Left colon (tissue), 2 donors: ENCODE results near the gene CDH10. TPM values are rescaled to one million over a fixed set of nuclear protein-coding genes. Genes with fewer than 3 reads are reported as not detected.

Source experiments
- ATAC-seq: fragments of 200-7000 bp; cut with Tn5 transposase; one replicate; pipeline ENCODE4 v1.9.1; 2020; ENCODE audit warnings: mild to moderate bottlenecking, moderate library complexity
- DNase-seq, 2 donors: peaks; one replicate each; pipeline ENCODE4 v3.0.0-alpha.2; 2020
- intact Hi-C, 2 donors: fragments of 100-400 bp; cut with DNase I in 1 of 2; cut with micrococcal nuclease in 1 of 2; formaldehyde crosslinking; loops; one replicate each; pipeline versions ENCODE4 v1.11.2 to v1.14.0; 2022; cut with DNase I, micrococcal nuclease
- total RNA-seq, 2 donors: library from RNA; stranded (reverse); fragmentation: NEBNext Ultra II Directional; extraction: Animal tissue kit (Norgen Biotek cat#: 25700); gene quantifications; one replicate each; pipeline ENCODE4 v1.2.1, GENCODE V29; 2021
- donor health status: DM: no; HTN: no; CAD: no.
- donor health status: DM: yes; HTN: yes; CAD: no.

The CDH10 gene
- total RNA-seq, 2 donors from 2014 or later = 0.14 to 0.15 TPM

GRCh38 chr5:24497591-24498157 is 147.1 kb downstream of the CDH10 start:
- DNase-seq (no peak), ATAC-seq (no peak)
- intact Hi-C loops = no loop called here

GRCh38 chr5:24497145-24497544 is 147.6 kb downstream of the CDH10 start:
- intact Hi-C loops = no loop called here
- no peak for DNase-seq
- no peak for ATAC-seq

GRCh38 chr5:24496268-24496667 is 148.5 kb downstream of the CDH10 start:
- intact Hi-C loops = no loop called here
- no peak for ATAC-seq

GRCh38 chr5:24492229-24492628 is 152.5 kb downstream of the CDH10 start:
- DNase-seq (no peak), ATAC-seq (no peak)
- intact Hi-C loops = no loop called here

More at GRCh38 chr5:24496268-24496667, 148.5 kb downstream of the CDH10 start:
- no peak for DNase-seq

GRCh38 chr5:24491490-24491889 is 153.3 kb downstream of the CDH10 start:
- no peak for DNase-seq
- intact Hi-C loops = no loop called here
- ATAC-seq = no peak

- DNase-seq = no peak
- intact Hi-C loops = no loop called here
- no peak for ATAC-seq
Observed at GRCh38 chr5:24487368-24488229, 157.2 kb downstream of the CDH10 start.

- no peak for DNase-seq
- no peak for ATAC-seq
- intact Hi-C loops = no loop called here
Observed at GRCh38 chr5:24480952-24481351, 163.8 kb downstream of the CDH10 start.

GRCh38 chr5:24477958-24478357 is 166.8 kb downstream of the CDH10 start:
- no peak for ATAC-seq
- DNase-seq = no peak
- intact Hi-C loops = no loop called here

- DNase-seq = no peak
- intact Hi-C loops = no loop called here
- no peak for ATAC-seq
Observed at GRCh38 chr5:24475101-24475500, 169.7 kb downstream of the CDH10 start.

- intact Hi-C loops = no loop called here
- no peak for ATAC-seq
- no peak for DNase-seq
Observed at GRCh38 chr5:24474685-24475084, 170.1 kb downstream of the CDH10 start.

GRCh38 chr5:24472518-24472917 is 172.3 kb downstream of the CDH10 start:
- ATAC-seq = no peak
- no peak for DNase-seq
- intact Hi-C loops = no loop called here

GRCh38 chr5:24444414-24444813 is 200.4 kb downstream of the CDH10 start:
- no peak for ATAC-seq
- intact Hi-C loops = no loop called here
- no peak for DNase-seq

- ATAC-seq = no peak
- no peak for DNase-seq
- intact Hi-C loops = no loop called here
Observed at GRCh38 chr5:24439465-24439864, 205.3 kb downstream of the CDH10 start.
